OCI-LY7 (cell line): ENCODE results near the gene CFL1. TPM values are rescaled to one million over a fixed set of nuclear protein-coding genes. Genes with fewer than 3 reads are reported as not detected.
A peak's percentile ranks its signal among the peaks of the same experiment; 100 is the strongest.

ENCODE experiments used
- BruUV-seq: library from RNA; stranded (reverse); fragments of 400-500 nt; replicated peaks from 2 replicates; lab custom pipeline; 2021; lab: Mats Ljungman, UMichigan
- CTCF ChIA-PET: fragments of 300-600 bp; sonication (Branson Sonifier 250); formaldehyde crosslinking; loops from one replicate; lab custom pipeline; 2022; ENCODE audit warnings: antibody characterized with exemption; ENCODE audit not compliant: unreplicated experiment; lab: Charles Lee
- POLR2A ChIA-PET: fragments of 300-600 bp; sonication (Branson Sonifier 250); formaldehyde crosslinking; loops from one replicate; lab custom pipeline; 2022; ENCODE audit warnings: antibody characterized with exemption; lab: Charles Lee
- DNase-seq: peaks from one replicate; pipeline ENCODE4 v3.0.0-alpha.2; 2015; ENCODE audit warnings: low spot score
- H2AFZ ChIP-seq: fragments of 200-600 bp; sonication (generic), shearing (Covaris generic); 2 replicates; pipeline ENCODE4 v1.6.1; 2014; ENCODE audit warnings: mild to moderate bottlenecking, antibody characterized with exemption, low read length, moderate library complexity
- H3K27ac ChIP-seq: fragments of 200-600 bp; sonication (generic); 2 replicates; pipeline ENCODE4 v1.5.1; 2014; ENCODE audit warnings: mixed run types, low read depth, mild to moderate bottlenecking, moderate library complexity, low read length, inconsistent platforms; ENCODE audit not compliant: poor library complexity, severe bottlenecking
- H3K36me3 ChIP-seq: fragments of 200-600 bp; sonication (generic); 2 replicates; pipeline ENCODE4 v1.6.1; 2014; ENCODE audit warnings: mild to moderate bottlenecking, antibody characterized with exemption, low read length, moderate library complexity, mixed read lengths; ENCODE audit not compliant: insufficient read depth
- H3K4me1 ChIP-seq: fragments of 200-600 bp; sonication (generic); 2 replicates; pipeline ENCODE4 v1.5.1; 2014; ENCODE audit warnings: mild to moderate bottlenecking, low read length; ENCODE audit not compliant: insufficient read depth, poor library complexity, severe bottlenecking
- H3K4me2 ChIP-seq: fragments of 200-600 bp; sonication (generic); 2 replicates; pipeline ENCODE4 v1.6.1; 2014; ENCODE audit warnings: mild to moderate bottlenecking, low read length
- H3K4me3 ChIP-seq: fragments of 200-600 bp; sonication (generic); 2 replicates; pipeline ENCODE4 v1.5.1; 2014; ENCODE audit warnings: mild to moderate bottlenecking, low read depth, low read length; ENCODE audit not compliant: poor library complexity, severe bottlenecking
- H3K79me2 ChIP-seq: fragments of 200-600 bp; sonication (generic); 2 replicates; pipeline ENCODE4 v1.6.1; 2016; ENCODE audit warnings: low read depth, mild to moderate bottlenecking, low read length, moderate library complexity, mixed read lengths; ENCODE audit not compliant: insufficient read depth
- H3K9me2 ChIP-seq: fragments of 200-600 bp; sonication (generic); 2 replicates; pipeline ENCODE4 v1.6.1; 2016; ENCODE audit warnings: mild to moderate bottlenecking, low read length, mixed read lengths; ENCODE audit not compliant: insufficient read depth
- H3K9me3 ChIP-seq: fragments of 200-600 bp; sonication (generic); 2 replicates; pipeline ENCODE4 v1.6.1; 2014; ENCODE audit warnings: mild to moderate bottlenecking, mixed run types, low read length, mixed read lengths
- H4K20me1 ChIP-seq: fragments of 200-600 bp; sonication (generic); 2 replicates; pipeline ENCODE4 v1.6.1; 2014; ENCODE audit warnings: mild to moderate bottlenecking, antibody characterized with exemption, low read length, moderate library complexity, mixed read lengths; ENCODE audit not compliant: insufficient read depth
- CTCF ChIP-seq: fragments of 200-600 bp; sonication (generic); conservative IDR thresholded peaks from 2 replicates; pipeline ENCODE4 v1.5.1; 2014; ENCODE audit warnings: mild to moderate bottlenecking, antibody characterized with exemption, low read length, moderate library complexity, mixed read lengths
- EZH2phosphoT487 ChIP-seq: fragments of 200-600 bp; sonication (generic); IDR thresholded peaks from 2 replicates; pipeline ENCODE4 v1.6.1; 2018; ENCODE audit warnings: low read depth, borderline replicate concordance, mild to moderate bottlenecking, mixed run types, antibody characterized with exemption, low read length, moderate library complexity, mixed read lengths
- intact Hi-C: fragments of 100-400 bp; cut with micrococcal nuclease; formaldehyde crosslinking; loops from one replicate; pipeline ENCODE4 v1.10.0; 2022; ENCODE audit not compliant: unreplicated experiment
- total RNA-seq, 2 experiments: library from RNA; depleted of rRNA in 1 of 2; stranded (reverse); fragments of >200 nt in 1 of 2; shearing (Covaris generic) in 1 of 2; gene quantifications; 2 replicates each; pipeline ENCODE4 v1.2.3, GENCODE V29; 2014 to 2022

Gene CFL1
- total RNA-seq, 2 experiments from 2014 or later: 1,019 to 1,119 TPM

- H3K79me2 ChIP-seq: peaks cover 40% of the 10 kb centered on the region
- H3K4me2 ChIP-seq: peak overlapping the region; percentile 97
- intact Hi-C loops: loop anchor here (2.0 to 5.0 kb wide), 3 partner anchors 27 to 161 kb away; partner anchors contain the start of genes BANF1, C11orf68, DRAP1 and EIF1AD
- H3K27ac ChIP-seq: peak overlapping the region; percentile 86
- no peak overlapping the region for H2AFZ ChIP-seq
- POLR2A ChIA-PET: interaction anchor here (0.7 to 5.6 kb wide), 10 partner anchors 10 to 562 kb away, joined by 3 to 59 read pairs (median 4); partner anchors contain the start of genes BANF1, CFL1, EIF1AD and KAT5
- no peaks in the 10 kb centered on the region for H3K9me3 ChIP-seq
- H3K9me2 ChIP-seq: no peaks in the 10 kb centered on the region
- peak; percentile 92 for TF ChIP-seq CTCF
- no peak for TF ChIP-seq EZH2phosphoT487
- DNase-seq: peak; percentile 83
- peak overlapping the region; percentile 93 for H3K4me3 ChIP-seq
- BruUV-seq: TSS peak; percentile 89
- peaks cover 55% of the 10 kb centered on the region for H3K4me1 ChIP-seq
- peaks cover 5% of the 10 kb centered on the region; the same call in 1 of the 2 replicates for H4K20me1 ChIP-seq
- CTCF ChIA-PET: interaction anchor here (1.6 kb wide), 1 partner anchor 31 kb away, joined by 12 read pairs; the partner anchor contains the start of gene MUS81
- peaks cover 11% of the 10 kb centered on the region for H3K36me3 ChIP-seq
These were observed 33.5 kb upstream of the CFL1 start for GRCh38 chr11:65891219-65892136.

GRCh38 chr11:65890324-65891218 lies 32.6 kb upstream of the CFL1 start, which contains the start of gene CCDC85B:
Gene CCDC85B (plus strand): TSS chr11:65890673. CDS start chr11:65890784, 111 bp downstream.
- intact Hi-C loops: loop anchor here (1.0 to 5.0 kb wide), 4 partner anchors 17 to 162 kb away; partner anchors contain the start of genes BANF1, C11orf68, DRAP1 and EIF1AD
- Histone ChIP-seq H2AFZ (peak within 1 kb of the TSS; percentile 65; the same call in 1 of the 2 replicates), H3K36me3 (peaks cover 20% of the 10 kb centered on the region), H3K27ac (peak within 1 kb of the TSS; percentile 86), H3K4me1 (peaks cover 61% of the 10 kb centered on the region), H3K9me3 (no peaks in the 10 kb centered on the region), H3K79me2 (peaks cover 41% of the 10 kb centered on the region), H3K4me2 (peak within 1 kb of the TSS; percentile 97), H3K9me2 (no peaks in the 10 kb centered on the region), H4K20me1 (peaks cover 5% of the 10 kb centered on the region; the same call in 1 of the 2 replicates), H3K4me3 (peak within 1 kb of the TSS; percentile 93)
- TF ChIP-seq CTCF: peak; percentile 35
- TF ChIP-seq EZH2phosphoT487: no peak
- ChIA-PET CTCF (interaction anchor here (0.5 to 1.6 kb wide), 6 partner anchors 11 to 324 kb away, joined by 3 to 12 read pairs (median 4); partner anchors contain the start of gene MUS81), POLR2A (interaction anchor here (0.6 to 5.6 kb wide), 15 partner anchors 11 to 561 kb away, joined by 3 to 59 read pairs (median 4); partner anchors contain the start of genes BANF1, CFL1, EIF1AD and FOSL1)
- BruUV-seq: no TSS peak
- peak; percentile 97 for DNase-seq
